GM21515 (cell line): ENCODE data around the gene LINC00237.

Experiments
- ATAC-seq: cut with Tn5 transposase; IDR thresholded peaks from one replicate; pipeline ENCODE4 v1.9.1; 2021; ENCODE audit not compliant: unreplicated experiment

LINC00237 gene

GRCh38 chr20:21099751-21100577, 6.2 kb downstream of the LINC00237 start:
- ATAC-seq, result peak; percentile 43

GRCh38 chr20:21096321-21097043, 9.7 kb downstream of the LINC00237 start:
- ATAC-seq, result no peak

DNA sequence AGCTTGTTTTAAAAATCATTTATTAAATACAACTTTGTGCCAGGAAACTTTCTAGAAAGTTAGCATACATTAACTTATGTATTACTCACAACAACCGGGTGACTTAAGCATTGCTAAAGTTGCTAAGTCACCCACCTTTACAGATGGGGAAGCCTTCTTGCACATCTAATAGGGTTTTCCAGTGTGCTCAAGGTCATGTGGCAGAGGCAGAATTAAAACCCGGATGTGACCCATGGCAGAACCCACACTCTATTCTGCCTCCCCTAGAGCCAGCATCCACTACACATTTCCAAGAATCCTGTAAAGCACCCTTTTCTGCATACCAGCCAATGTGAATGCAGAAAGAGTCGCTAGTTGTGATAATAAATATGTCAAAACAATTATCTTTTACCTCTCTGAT, 13.4 kb downstream of the LINC00237 start:
- no peak for ATAC-seq

DNA sequence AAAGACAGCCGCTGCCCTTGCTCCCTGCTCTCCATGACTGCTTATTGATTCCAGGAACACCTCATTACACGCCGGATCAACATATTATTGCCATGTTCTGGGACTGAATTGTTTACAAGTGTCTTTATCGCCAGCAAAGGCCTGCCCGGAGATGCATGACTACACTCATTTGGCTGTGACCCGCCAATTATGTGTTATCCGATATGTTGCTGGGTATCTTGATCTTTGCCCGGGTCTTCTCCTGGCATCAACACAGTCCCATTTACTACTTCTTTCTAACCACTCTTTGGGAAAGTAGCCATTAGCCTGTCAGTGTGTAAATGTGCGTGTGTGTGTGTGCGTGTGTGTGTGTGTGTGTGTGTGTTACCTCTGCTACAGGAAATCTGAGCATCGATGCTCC, 15.4 kb downstream of the LINC00237 start:
- no peak for ATAC-seq

DNA sequence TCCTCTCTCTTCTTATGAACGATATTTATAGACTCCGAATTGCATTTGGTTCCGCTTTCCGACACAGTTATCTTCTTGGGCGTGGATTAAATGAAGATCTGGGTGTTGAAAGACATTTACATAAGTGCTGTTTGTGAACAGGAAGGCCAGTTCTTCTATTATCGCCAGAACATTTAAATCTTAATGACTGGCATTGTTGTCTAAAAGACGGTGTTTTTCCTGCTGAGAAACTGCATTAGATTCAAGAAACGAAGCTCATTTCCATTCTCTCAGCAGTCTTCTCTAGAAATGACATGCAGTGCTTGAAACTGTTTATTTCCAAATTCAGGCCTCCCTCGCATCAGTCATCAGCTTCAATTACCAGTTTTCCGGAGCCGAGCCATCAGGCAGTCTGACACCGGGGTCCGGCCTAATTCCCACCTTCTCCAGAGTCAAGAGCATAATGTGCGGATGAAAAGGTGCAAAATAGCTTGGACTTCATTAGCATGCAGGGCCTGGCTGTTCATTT, 16.0 kb downstream of the LINC00237 start:
- no peak for ATAC-seq

- ATAC-seq, result no peak
These were observed 16.8 kb downstream of the LINC00237 start for GRCh38 chr20:21089391-21089790.

DNA sequence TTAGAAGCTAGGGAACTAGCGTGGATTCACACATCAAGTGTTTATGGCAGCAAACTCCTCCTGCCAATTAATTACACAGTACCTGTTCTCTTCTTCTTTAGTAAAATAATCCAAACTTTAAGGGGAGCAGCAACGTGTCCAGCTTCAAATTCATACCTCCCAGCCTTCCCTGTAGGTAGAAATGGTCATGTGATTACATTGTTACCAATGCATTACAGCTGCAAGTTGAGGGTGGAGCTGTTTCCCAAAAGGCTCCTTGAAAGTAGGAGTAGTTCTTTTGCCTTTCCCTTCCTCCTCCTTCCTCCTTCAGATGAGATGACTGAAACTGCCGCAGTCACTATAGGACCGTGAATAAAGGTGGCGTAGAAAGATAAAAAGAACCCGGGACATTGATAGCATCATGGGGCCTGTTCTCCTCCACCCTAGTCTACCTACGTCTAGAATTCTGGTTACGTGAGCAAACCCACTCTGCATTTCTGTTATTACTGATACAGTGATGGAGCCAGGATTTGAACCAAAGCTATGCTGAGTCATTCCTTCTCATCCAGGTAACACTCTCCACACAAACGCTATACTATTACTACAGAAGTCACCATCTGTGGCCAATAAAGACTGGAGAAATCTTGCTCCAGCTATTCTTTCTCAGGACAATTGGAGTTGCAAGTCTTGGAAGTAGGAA, 18.2 kb downstream of the LINC00237 start:
- ATAC-seq, result no peak

DNA sequence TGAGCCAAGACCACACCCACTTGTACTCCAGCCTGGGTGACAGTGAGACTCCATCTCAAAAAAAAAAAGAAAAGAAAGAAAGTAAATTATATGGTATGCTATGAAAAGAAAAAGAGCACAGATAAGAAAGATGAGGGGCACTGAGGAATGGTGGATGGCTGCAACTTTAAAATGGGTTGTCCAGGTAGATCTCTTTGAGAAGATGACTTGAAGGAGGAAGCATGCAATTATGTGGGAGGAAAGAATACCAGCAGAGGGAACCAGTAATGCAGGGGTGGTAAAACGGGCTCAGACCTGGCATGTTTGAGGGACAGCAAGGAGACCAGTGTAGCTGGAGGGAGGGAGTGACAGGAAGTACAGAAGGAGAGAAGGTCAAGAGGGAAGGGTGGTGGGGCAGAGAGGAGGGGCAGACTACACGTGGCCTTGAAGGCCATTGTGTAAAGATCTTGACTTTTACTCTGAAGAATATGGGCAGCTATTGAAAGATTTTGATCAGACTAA, 22.3 kb downstream of the LINC00237 start:
- ATAC-seq, result no peak

GRCh38 chr20:21082584-21082983, 23.6 kb downstream of the LINC00237 start:
- ATAC-seq, result no peak

DNA sequence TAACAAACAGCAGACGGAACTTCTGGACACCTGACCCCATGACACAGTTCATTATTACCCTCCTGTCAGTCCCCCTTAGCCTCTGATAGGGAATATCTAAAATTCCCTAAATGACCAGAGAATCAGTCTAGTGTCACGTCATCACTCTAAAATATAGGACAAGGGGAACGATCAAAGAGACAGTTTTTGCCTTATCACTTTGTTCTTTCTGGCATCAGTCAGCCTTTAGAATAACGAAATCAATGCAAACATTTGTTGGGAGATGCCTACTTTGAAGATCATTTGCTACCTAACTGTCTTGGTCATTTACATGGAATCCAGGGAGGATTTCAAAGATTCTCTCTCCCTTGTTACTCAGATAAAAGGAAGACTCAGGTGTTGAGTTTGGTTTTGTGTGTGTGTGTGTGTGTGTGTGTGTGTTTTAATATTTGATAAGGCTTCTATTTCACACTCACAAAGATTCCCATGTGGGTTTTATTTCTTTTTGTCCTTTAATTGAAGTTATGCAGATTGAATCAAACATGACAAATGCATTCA, 28.3 kb downstream of the LINC00237 start:
- ATAC-seq, result no peak

GRCh38 chr20:21076073-21076472, 30.1 kb downstream of the LINC00237 start:
- ATAC-seq, result no peak

DNA sequence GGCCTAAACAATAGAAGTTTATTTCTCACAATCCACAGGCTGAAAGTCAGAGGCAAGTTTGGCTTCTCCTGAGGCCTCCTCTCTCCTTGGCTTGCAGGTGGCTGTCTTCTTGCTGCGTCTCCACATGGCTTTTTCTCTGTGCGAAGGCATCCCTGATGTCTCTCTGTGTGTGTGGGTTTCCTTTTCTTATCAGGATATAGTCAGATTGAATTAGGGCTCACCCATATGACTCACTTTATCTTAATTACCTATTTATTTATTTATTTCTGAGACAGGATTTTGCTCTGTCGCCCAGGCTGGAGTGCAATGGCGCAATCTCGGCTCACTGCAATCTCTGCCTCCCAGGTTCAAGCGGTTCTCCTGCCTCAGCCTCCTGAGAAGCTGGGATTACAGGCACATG, 30.7 kb downstream of the LINC00237 start:
- ATAC-seq, result no peak

DNA sequence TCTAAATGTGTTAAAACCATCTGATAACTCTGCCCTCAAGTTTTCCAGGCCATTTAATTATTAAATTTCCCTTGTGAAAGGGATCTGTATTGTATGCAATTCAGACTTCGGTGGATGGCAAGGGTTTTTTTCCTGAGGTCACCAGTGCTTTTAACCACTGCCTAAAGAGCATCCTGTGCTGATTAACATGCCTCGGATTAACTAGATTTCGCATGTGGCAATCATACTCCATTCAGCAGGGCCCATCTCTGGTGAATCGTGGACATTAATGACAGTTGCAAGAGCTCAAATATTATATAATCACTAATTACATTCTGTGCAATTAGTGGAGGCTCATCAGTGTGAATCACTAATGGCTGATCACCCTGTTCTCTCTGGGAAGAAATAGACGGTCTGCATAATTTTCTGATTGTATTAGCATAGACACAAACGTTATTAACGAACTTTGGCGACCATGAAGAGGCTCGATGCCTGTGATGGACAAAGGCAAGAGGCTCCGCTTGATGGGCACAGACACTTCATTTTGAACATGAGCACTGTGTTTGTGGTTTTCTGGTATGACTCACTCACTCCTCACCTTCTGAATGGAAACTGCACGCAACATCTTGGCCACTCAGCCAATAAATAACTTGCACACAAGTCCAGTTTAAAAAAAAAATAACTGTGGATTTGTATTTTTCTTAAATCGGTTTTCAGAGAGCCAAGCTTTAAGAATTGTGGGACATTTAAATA, 31.4 kb downstream of the LINC00237 start:
- ATAC-seq, result peak; percentile 86

- no peak for ATAC-seq
These were observed 38.9 kb downstream of the LINC00237 start for GRCh38 chr20:21067255-21067654.

DNA sequence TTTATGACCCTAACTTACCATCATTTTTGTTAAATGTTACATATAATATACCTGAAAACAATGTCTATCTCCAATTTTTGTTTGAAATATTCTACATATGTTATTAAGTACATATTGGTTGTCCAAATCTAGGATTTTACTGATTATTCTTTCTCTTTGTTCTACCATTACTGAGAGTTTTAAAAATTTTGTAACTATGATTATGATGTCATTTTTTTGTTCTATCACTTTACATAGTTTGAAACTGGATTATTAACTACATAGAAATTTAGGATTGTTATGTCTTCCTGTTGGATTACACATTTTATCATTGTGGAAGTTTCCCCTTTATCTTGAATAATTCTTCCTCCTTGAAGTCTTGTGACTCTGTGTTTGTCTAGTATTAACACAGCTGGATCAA, 41.2 kb downstream of the LINC00237 start:
- ATAC-seq, result no peak

DNA sequence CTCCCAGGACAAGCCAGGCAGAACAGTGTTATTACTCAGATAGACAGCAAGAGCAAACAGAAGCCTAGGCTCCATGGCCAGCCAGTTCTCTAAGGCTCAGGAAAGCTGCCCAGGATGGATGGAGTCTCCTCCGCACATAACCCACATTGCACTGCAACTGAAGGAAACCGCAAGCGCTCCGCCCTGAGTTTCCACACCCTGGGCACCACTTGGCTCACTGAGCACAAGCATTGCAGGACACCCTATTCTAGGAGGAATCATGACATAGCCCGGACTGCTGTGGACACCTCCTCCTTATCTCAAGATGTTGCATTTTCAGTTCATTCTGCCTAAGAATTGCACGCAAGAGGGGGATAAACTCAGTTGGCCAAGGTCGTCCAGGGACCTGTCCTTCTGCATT, 42.9 kb downstream of the LINC00237 start:
- no peak for ATAC-seq

GRCh38 chr20:21053002-21053762, 53.0 kb downstream of the LINC00237 start:
- ATAC-seq, result no peak

DNA sequence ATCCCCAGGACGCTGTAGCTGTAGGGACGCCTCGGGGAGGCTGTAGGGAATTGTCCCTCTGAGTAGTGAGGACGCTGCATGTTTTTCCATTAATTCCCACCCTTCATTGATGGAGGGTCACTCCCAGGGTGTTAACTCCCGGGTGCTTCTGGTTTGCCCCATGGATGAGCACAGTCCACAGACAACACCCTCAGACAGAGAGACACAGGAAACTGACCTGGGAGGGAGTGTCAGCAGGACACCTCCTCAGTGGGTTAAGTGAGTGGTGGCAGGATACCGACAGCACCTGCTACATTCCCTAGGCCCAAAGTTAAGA, 53.5 kb downstream of the LINC00237 start:
- ATAC-seq, result no peak

DNA sequence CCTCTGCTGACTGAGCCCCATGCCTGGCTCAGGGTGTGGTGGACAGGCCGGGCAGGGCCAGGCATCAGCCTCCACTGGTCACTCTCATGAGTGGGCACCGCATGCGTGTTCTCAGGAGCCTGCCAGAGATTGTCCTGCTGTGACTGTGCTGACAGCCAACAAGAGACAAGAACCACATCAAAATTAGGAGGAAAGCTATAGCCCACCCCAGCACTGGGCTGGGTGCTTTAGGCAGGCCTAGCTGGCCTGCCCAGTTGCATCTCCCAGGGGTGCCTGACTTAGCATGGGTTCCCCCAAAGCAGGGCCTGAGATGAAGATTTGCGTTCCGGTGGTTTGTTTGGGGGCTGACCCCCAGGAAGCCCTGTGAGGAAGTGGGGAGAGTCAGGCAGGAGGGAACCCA, 53.9 kb downstream of the LINC00237 start:
- no peak for ATAC-seq

GRCh38 chr20:21050710-21051109, 55.4 kb downstream of the LINC00237 start:
- ATAC-seq, result no peak
